ENCODE data around the gene POLA1.

DNA sequence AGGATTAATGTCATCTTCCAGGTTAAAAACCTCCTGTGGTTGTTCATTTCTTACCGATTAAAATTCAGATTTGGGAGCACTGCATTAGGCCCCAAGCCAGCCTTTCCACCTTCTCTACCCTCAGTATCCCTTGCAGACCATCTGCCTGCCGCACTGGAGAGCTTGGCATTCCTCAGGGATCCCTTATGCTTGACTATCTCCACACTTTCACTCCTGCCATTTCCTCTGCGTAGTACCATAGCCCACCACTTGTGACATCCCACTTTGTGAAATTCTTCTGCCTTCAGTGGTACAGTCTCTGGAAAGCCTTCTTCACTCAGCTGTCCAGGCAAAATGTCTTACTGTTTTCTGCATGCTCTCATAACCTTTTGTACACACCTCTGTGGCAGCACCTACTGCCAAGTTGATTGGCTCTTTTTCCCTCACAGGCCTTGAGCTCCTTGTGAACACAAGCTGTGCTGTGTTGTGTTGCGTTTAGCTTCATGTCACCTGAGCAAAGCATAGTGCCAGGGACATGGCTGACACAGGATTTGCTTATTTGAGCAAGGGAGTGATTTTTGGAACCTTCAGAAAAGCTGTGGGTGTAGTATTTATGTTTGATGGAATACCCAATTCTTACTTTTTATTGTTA, 165.6 kb downstream of the POLA1 start:
- TF ChIP-seq, protein P1, sequence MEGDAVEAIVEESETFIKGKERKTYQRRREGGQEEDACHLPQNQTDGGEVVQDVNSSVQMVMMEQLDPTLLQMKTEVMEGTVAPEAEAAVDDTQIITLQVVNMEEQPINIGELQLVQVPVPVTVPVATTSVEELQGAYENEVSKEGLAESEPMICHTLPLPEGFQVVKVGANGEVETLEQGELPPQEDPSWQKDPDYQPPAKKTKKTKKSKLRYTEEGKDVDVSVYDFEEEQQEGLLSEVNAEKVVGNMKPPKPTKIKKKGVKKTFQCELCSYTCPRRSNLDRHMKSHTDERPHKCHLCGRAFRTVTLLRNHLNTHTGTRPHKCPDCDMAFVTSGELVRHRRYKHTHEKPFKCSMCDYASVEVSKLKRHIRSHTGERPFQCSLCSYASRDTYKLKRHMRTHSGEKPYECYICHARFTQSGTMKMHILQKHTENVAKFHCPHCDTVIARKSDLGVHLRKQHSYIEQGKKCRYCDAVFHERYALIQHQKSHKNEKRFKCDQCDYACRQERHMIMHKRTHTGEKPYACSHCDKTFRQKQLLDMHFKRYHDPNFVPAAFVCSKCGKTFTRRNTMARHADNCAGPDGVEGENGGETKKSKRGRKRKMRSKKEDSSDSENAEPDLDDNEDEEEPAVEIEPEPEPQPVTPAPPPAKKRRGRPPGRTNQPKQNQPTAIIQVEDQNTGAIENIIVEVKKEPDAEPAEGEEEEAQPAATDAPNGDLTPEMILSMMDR (IDR thresholded peaks at IDR 0.05) = peak; percentile 12
- TF ChIP-seq EZH2 (IDR thresholded peaks at IDR 0.05) = no peak

Measured in neural progenitor cell (in vitro differentiated cells).